Activated CD4-positive, alpha-beta memory T cell treated with anti-CD3 and anti-CD28 coated beads, Interleukin-2, amount 10 ng/mL, durations not matched to agents 7 days and 5 days (primary cell): Measurements from ENCODE around the gene PPM1M. TPM values are rescaled to one million over a fixed set of nuclear protein-coding genes. Genes with fewer than 3 reads are reported as not detected.
A peak's percentile ranks its signal among the peaks of the same experiment; 100 is the strongest.

Source experiments
- CTCF ChIA-PET: fragments of 350-600 bp; sonication (Branson Sonifier 250); formaldehyde crosslinking; loops from one replicate; lab custom pipeline; 2021; ENCODE audit warnings: antibody characterized with exemption, inconsistent platforms; lab: Charles Lee
- POLR2A ChIA-PET: fragments of 350-600 bp; sonication (Branson Sonifier 250); formaldehyde crosslinking; loops from one replicate; lab custom pipeline; 2021; ENCODE audit warnings: antibody characterized with exemption; lab: Charles Lee
- DNase-seq: peaks from one replicate; pipeline ENCODE4 v3.0.0-alpha.2; 2020
- H3K27ac Mint-ChIP-seq: one replicate; pipeline ENCODE4 v1.8.0; 2021; ENCODE audit warnings: mild to moderate bottlenecking, mixed read lengths
- H3K27me3 Mint-ChIP-seq: one replicate; pipeline ENCODE4 v1.8.0; 2021; ENCODE audit warnings: mixed read lengths
- H3K36me3 Mint-ChIP-seq: one replicate; pipeline ENCODE4 v1.8.0; 2021; ENCODE audit warnings: low read depth, mixed read lengths
- H3K4me1 Mint-ChIP-seq: one replicate; pipeline ENCODE4 v1.8.0; 2021; ENCODE audit warnings: mixed read lengths
- H3K4me3 Mint-ChIP-seq: one replicate; pipeline ENCODE4 v1.8.0; 2021; ENCODE audit warnings: mild to moderate bottlenecking, mixed read lengths
- H3K9me3 Mint-ChIP-seq: one replicate; pipeline ENCODE4 v1.8.0; 2021; ENCODE audit warnings: mixed read lengths
- total RNA-seq, 2 experiments: library from RNA; stranded (reverse); gene quantifications; one replicate each; pipeline ENCODE4 v1.2.3, GENCODE V29; 2021

The PPM1M gene
- total RNA-seq: 100 to 1,000 TPM; 123 to 124 TPM

- peak; percentile 69 for DNase-seq
- no peaks in the 10 kb centered on the region for H3K9me3 Mint-ChIP-seq
- H3K36me3 Mint-ChIP-seq: peaks cover 66% of the 10 kb centered on the region
- H3K27ac Mint-ChIP-seq: peak within 1 kb of the TSS; percentile 91
- ChIA-PET CTCF (interaction anchor here (1.0 to 5.2 kb wide), 8 partner anchors 7 to 94 kb away, joined by 3 to 31 read pairs (median 5); partner anchors contain the start of gene WDR82), POLR2A (interaction anchor here (0.7 to 21.6 kb wide), 8 partner anchors 4 to 34 kb away, joined by 3 to 1001 read pairs (median 11); partner anchors contain the start of genes GLYCTK, PPM1M, TWF2 and WDR82)
- H3K4me3 Mint-ChIP-seq: peak within 1 kb of the TSS; percentile 89
- H3K4me1 Mint-ChIP-seq: peaks cover 76% of the 10 kb centered on the region
- H3K27me3 Mint-ChIP-seq: no peaks in the 10 kb centered on the region
Measured at GRCh38 chr3:52245322-52246263, at the start of gene PPM1M. TSS of gene PPM1M (plus strand) at chr3:52245759. CDS start at chr3:52245825, 66 bp downstream.

GRCh38 chr3:52195823-52196331 is 49.7 kb upstream of the PPM1M start:
- Mint-ChIP-seq H3K36me3 (peaks cover 22% of the 10 kb centered on the region), H3K4me3 (no peak overlapping the region), H3K4me1 (peaks cover 35% of the 10 kb centered on the region), H3K9me3 (no peaks in the 10 kb centered on the region), H3K27me3 (no peaks in the 10 kb centered on the region), H3K27ac (no peak overlapping the region)
- CTCF ChIA-PET: interaction anchor here (1.8 kb wide), 1 partner anchor 25 kb away, joined by 6 read pairs; no protein-coding TSS in a partner anchor
- no peak for DNase-seq
- POLR2A ChIA-PET: interaction anchor here (1.0 to 1.5 kb wide), 2 partner anchors 26 to 200 kb away, joined by 3 to 4 read pairs; partner anchors contain the start of gene RPL29

GRCh38 chr3:52196977-52197376 is 48.6 kb upstream of the PPM1M start:
- H3K36me3 Mint-ChIP-seq: peaks cover 33% of the 10 kb centered on the region
- peaks cover 45% of the 10 kb centered on the region for H3K4me1 Mint-ChIP-seq
- CTCF ChIA-PET: interaction anchor here (1.0 to 1.8 kb wide), 2 partner anchors 24 to 25 kb away, joined by 3 to 6 read pairs; no protein-coding TSS in a partner anchor
- no peak overlapping the region for H3K27ac Mint-ChIP-seq
- H3K9me3 Mint-ChIP-seq: no peaks in the 10 kb centered on the region
- no peak for DNase-seq
- POLR2A ChIA-PET: interaction anchor here (0.7 to 1.7 kb wide), 7 partner anchors 9 to 201 kb away, joined by 3 to 5 read pairs (median 3); partner anchors contain the start of genes POC1A, RPL29 and TWF2
- no peaks in the 10 kb centered on the region for H3K27me3 Mint-ChIP-seq
- no peak overlapping the region for H3K4me3 Mint-ChIP-seq

- Mint-ChIP-seq H3K9me3 (no peaks in the 10 kb centered on the region), H3K4me3 (peak overlapping the region; percentile 99), H3K27me3 (no peaks in the 10 kb centered on the region), H3K36me3 (peaks cover 38% of the 10 kb centered on the region), H3K4me1 (peaks cover 49% of the 10 kb centered on the region), H3K27ac (peak overlapping the region; percentile 80)
- CTCF ChIA-PET: interaction anchor here (1.0 to 1.8 kb wide), 2 partner anchors 23 to 24 kb away, joined by 3 to 6 read pairs; no protein-coding TSS in a partner anchor
- POLR2A ChIA-PET: interaction anchor here (0.7 to 1.7 kb wide), 5 partner anchors 9 to 43 kb away, joined by 3 to 5 read pairs (median 3); partner anchors contain the start of genes POC1A and TWF2
- no peak for DNase-seq
Measured at GRCh38 chr3:52197499-52197841, 48.1 kb upstream of the PPM1M start.

GRCh38 chr3:52197842-52198625 is 47.5 kb upstream of the PPM1M start, which contains the start of gene ALAS1:
TSS of gene ALAS1 (plus strand) at chr3:52198160. CDS start at chr3:52199242, 1,082 bp downstream.
- POLR2A ChIA-PET: interaction anchor here (0.7 to 1.7 kb wide), 5 partner anchors 10 to 44 kb away, joined by 3 to 5 read pairs (median 3); partner anchors contain the start of genes POC1A and TWF2
- H3K4me3 Mint-ChIP-seq: peak within 1 kb of the TSS; percentile 99
- H3K27me3 Mint-ChIP-seq: no peaks in the 10 kb centered on the region
- H3K27ac Mint-ChIP-seq: peak within 1 kb of the TSS; percentile 89
- H3K9me3 Mint-ChIP-seq: no peaks in the 10 kb centered on the region
- DNase-seq: peak; percentile 96
- CTCF ChIA-PET: interaction anchor here (1.0 to 1.8 kb wide), 2 partner anchors 22 to 24 kb away, joined by 3 to 6 read pairs; no protein-coding TSS in a partner anchor
- H3K4me1 Mint-ChIP-seq: peaks cover 54% of the 10 kb centered on the region
- H3K36me3 Mint-ChIP-seq: peaks cover 44% of the 10 kb centered on the region

GRCh38 chr3:52198643-52199608 is 46.6 kb upstream of the PPM1M start:
- DNase-seq: no peak
- Mint-ChIP-seq H3K27me3 (no peaks in the 10 kb centered on the region), H3K27ac (peak overlapping the region; percentile 89), H3K36me3 (peaks cover 52% of the 10 kb centered on the region), H3K4me3 (peak overlapping the region; percentile 99), H3K9me3 (no peaks in the 10 kb centered on the region), H3K4me1 (peaks cover 62% of the 10 kb centered on the region)
- ChIA-PET POLR2A (interaction anchor here (1.1 kb wide), 2 partner anchors 11 to 44 kb away, joined by 3 read pairs; no protein-coding TSS in a partner anchor), CTCF (no interaction called here)

- Mint-ChIP-seq H3K4me1 (peaks cover 80% of the 10 kb centered on the region), H3K27ac (no peak overlapping the region), H3K27me3 (no peaks in the 10 kb centered on the region), H3K36me3 (peaks cover 73% of the 10 kb centered on the region), H3K9me3 (no peaks in the 10 kb centered on the region), H3K4me3 (no peak overlapping the region)
- ChIA-PET POLR2A (interaction anchor here (1.2 to 1.4 kb wide), 4 partner anchors 19 to 205 kb away, joined by 3 to 7 read pairs (median 4); partner anchors contain the start of genes GLYCTK and RPL29), CTCF (interaction anchor here (1.8 kb wide), 1 partner anchor 19 kb away, joined by 12 read pairs; no protein-coding TSS in a partner anchor)
- no peak for DNase-seq
Measured at GRCh38 chr3:52200981-52201679, 44.4 kb upstream of the PPM1M start.

GRCh38 chr3:52202384-52203077 is 43.0 kb upstream of the PPM1M start:
- Mint-ChIP-seq H3K4me3 (no peak overlapping the region), H3K27ac (peak overlapping the region; percentile 47), H3K9me3 (no peaks in the 10 kb centered on the region), H3K36me3 (peaks cover 87% of the 10 kb centered on the region), H3K27me3 (no peaks in the 10 kb centered on the region), H3K4me1 (peaks cover 70% of the 10 kb centered on the region)
- CTCF ChIA-PET: interaction anchor here (0.7 to 2.1 kb wide), 4 partner anchors 18 to 48 kb away, joined by 3 to 5 read pairs (median 3); partner anchors contain the start of gene POC1A
- POLR2A ChIA-PET: interaction anchor here (1.6 to 2.0 kb wide), 2 partner anchors 14 to 36 kb away, joined by 6 read pairs; partner anchors contain the start of gene TWF2
- no peak for DNase-seq

- no peak for DNase-seq
- Mint-ChIP-seq H3K27me3 (no peaks in the 10 kb centered on the region), H3K9me3 (no peaks in the 10 kb centered on the region), H3K36me3 (peaks cover 94% of the 10 kb centered on the region), H3K27ac (no peak overlapping the region), H3K4me1 (peaks cover 64% of the 10 kb centered on the region), H3K4me3 (no peak overlapping the region)
- ChIA-PET POLR2A (interaction anchor here (1.6 to 2.0 kb wide), 2 partner anchors 13 to 35 kb away, joined by 6 read pairs; partner anchors contain the start of gene TWF2), CTCF (interaction anchor here (1.2 to 2.1 kb wide), 2 partner anchors 28 to 49 kb away, joined by 3 to 5 read pairs; partner anchors contain the start of gene POC1A)
Measured at GRCh38 chr3:52203701-52204100, 41.9 kb upstream of the PPM1M start.
